ENCODE measurements around the gene LITAF. TPM values are rescaled to one million over a fixed set of nuclear protein-coding genes. Genes with fewer than 3 reads are reported as not detected.
A peak's percentile ranks its signal among the peaks of the same experiment; 100 is the strongest.

The LITAF gene
- total RNA-seq, 4 donors from 2014 or later: 31.6 to 95.0 (median 44.5) TPM

GRCh38 chr16:11553371-11553770 lies 33.3 kb downstream of the LITAF start:
- no peak for ATAC-seq
- Histone ChIP-seq H3K27me3 (no peaks in the 10 kb centered on the region), H3K9me3 (peaks cover 0 to 17% (median 0%) of the 10 kb centered on the region in 3 donors), H3K36me3 (peaks cover 0 to 77% of the 10 kb centered on the region in 2 donors), H3K4me3 (no peak overlapping the region), H3K4me1 (peaks cover 0 to 36% (median 3%) of the 10 kb centered on the region in 3 donors), H3K27ac (peak overlapping the region in 1 of 4 donors; percentile 34)
- TF ChIP-seq EP300 (IDR thresholded peaks at IDR 0.05) (no peak), POLR2AphosphoS5 (IDR thresholded peaks at IDR 0.05) (no peak), CTCF (IDR thresholded peaks at IDR 0.05) (no peak), POLR2A (IDR thresholded peaks at IDR 0.05) (no peak)
- WGBS, 2 donors (ENCODE audit: low coverage in 1 of 2): 93 to 100% methylated on average over 2 to 3 of the region's 11 CpGs

DNA sequence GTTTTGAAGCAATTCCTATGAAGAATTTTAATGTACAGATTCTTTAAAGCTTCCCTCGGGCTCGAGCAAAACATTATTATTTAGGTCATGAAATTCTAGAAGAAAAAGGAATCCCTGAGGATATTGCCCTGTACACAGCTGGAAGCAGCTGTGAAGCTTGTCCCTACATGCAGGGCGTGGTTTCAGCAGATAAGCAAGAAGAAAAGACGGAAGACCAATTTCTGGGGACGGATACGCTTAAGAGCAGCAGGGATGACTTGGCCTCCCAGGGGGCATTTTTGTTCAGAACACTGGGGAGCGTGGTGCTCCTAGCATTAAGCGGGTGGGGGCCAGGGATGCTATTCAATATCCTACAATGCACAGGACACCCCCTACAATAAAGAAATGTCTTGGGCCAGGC lies 34.3 kb downstream of the LITAF start:
- Histone ChIP-seq H3K27ac (peak overlapping the region in 2 of 4 donors; percentile 31 to 34), H3K9me3 (peaks cover 0 to 17% (median 0%) of the 10 kb centered on the region in 3 donors), H3K4me3 (no peak overlapping the region), H3K36me3 (peaks cover 0 to 86% of the 10 kb centered on the region in 2 donors), H3K4me1 (peaks cover 0 to 27% (median 3%) of the 10 kb centered on the region in 3 donors), H3K27me3 (no peaks in the 10 kb centered on the region)
- WGBS, 2 donors (ENCODE audit: low coverage in 1 of 2): 55 to 59% methylated on average over 6 to 8 of the region's 8 CpGs
- TF ChIP-seq EP300 (IDR thresholded peaks at IDR 0.05) (no peak), POLR2A (IDR thresholded peaks at IDR 0.05) (no peak), POLR2AphosphoS5 (IDR thresholded peaks at IDR 0.05) (no peak), CTCF (IDR thresholded peaks at IDR 0.05) (no peak)
- ATAC-seq: no peak

GRCh38 chr16:11551842-11552241 lies 34.9 kb downstream of the LITAF start:
- Histone ChIP-seq H3K9me3 (peaks cover 0 to 17% (median 0%) of the 10 kb centered on the region in 3 donors), H3K27ac (peak overlapping the region in 2 of 4 donors; percentile 31), H3K27me3 (no peaks in the 10 kb centered on the region), H3K36me3 (peaks cover 0 to 86% of the 10 kb centered on the region in 2 donors), H3K4me3 (no peak overlapping the region), H3K4me1 (peaks cover 0 to 24% (median 3%) of the 10 kb centered on the region in 3 donors)
- ATAC-seq: no peak
- 48 to 80% methylated on average over 3 of the region's 3 CpGs for WGBS, 2 donors (ENCODE audit: low coverage in 1 of 2)
- TF ChIP-seq POLR2A (IDR thresholded peaks at IDR 0.05) (no peak), POLR2AphosphoS5 (IDR thresholded peaks at IDR 0.05) (no peak), CTCF (IDR thresholded peaks at IDR 0.05) (no peak), EP300 (IDR thresholded peaks at IDR 0.05) (no peak)

- no peaks in the 10 kb centered on the region for H3K27me3 ChIP-seq
- peaks cover 0 to 78% of the 10 kb centered on the region in 2 donors for H3K36me3 ChIP-seq
Measured at GRCh38 chr16:11550791-11551498, 35.8 kb downstream of the LITAF start.

More at GRCh38 chr16:11550791-11551498, 35.8 kb downstream of the LITAF start:
- H3K27ac ChIP-seq: peak overlapping the region in 2 of 4 donors; percentile 13 to 21
- peaks cover 0 to 32% (median 3%) of the 10 kb centered on the region in 3 donors for H3K4me1 ChIP-seq
- no peak for TF ChIP-seq CTCF (IDR thresholded peaks at IDR 0.05)
- TF ChIP-seq EP300 (IDR thresholded peaks at IDR 0.05): no peak
- TF ChIP-seq POLR2AphosphoS5 (IDR thresholded peaks at IDR 0.05): peak; percentile 70
- TF ChIP-seq POLR2A (IDR thresholded peaks at IDR 0.05): no peak
- WGBS, 2 donors (ENCODE audit: low coverage in 1 of 2): 72 to 100% methylated on average over 1 to 7 of the region's 13 CpGs
- peaks cover 0 to 9% (median 0%) of the 10 kb centered on the region in 3 donors for H3K9me3 ChIP-seq
- H3K4me3 ChIP-seq: no peak overlapping the region
- ATAC-seq: peak; percentile 35

Data from gastroesophageal sphincter (tissue), 4 donors.